ENCODE measurements around the gene RAD51B. TPM values are rescaled to one million over a fixed set of nuclear protein-coding genes. Genes with fewer than 3 reads are reported as not detected.

RAD51B gene
- total and polyA plus RNA-seq, 9 of the 15 experiments (the other 6 are each of a cell fraction or from before 2014, with no cell fraction given) = 8.5 to 17.3 (median 11.3) TPM

GRCh38 chr14:67918838-67919237 lies 99.3 kb downstream of the RAD51B start (continued):
- TF ChIP-seq ZBTB40 (IDR thresholded peaks at IDR 0.05) (no peak), ZBTB40 (CRISPR knock-in tag; IDR thresholded peaks at IDR 0.05) (no peak), MYC (IDR thresholded peaks at IDR 0.05; ENCODE audit: low read depth, low read length) (no peak), MYC (CRISPR knock-in tag; IDR thresholded peaks at IDR 0.05; ENCODE audit: borderline replicate concordance, low read depth) (no peak), SRSF9 (IDR thresholded peaks at IDR 0.05; ENCODE audit: borderline replicate concordance, low read depth, low read length) (no peak), TBP (optimal IDR thresholded peaks at IDR 0.05; ENCODE audit: low read depth, low read length) (no peak), ZNF217 (CRISPR knock-in tag; IDR thresholded peaks at IDR 0.05) (no peak), NCOA6 (IDR thresholded peaks at IDR 0.05) (no peak), CREB3L1 (IDR thresholded peaks at IDR 0.05; ENCODE audit: borderline replicate concordance, low read depth) (no peak), HINFP (tag; conservative IDR thresholded peaks at IDR 0.05; ENCODE audit: low read depth) (no peak), JUNB (CRISPR knock-in tag; conservative IDR thresholded peaks at IDR 0.05) (no peak), SRSF1 (IDR thresholded peaks at IDR 0.05; ENCODE audit: low read depth, low read length) (no peak), ZNF77 (CRISPR knock-in tag; IDR thresholded peaks at IDR 0.05) (no peak), ZC3H11A (IDR thresholded peaks at IDR 0.05; ENCODE audit: low read depth, low read length) (no peak)

All from K562 (cell line).